GM18520 (cell line): ENCODE data around the gene ATP2B1.
A peak's percentile ranks its signal among the peaks of the same experiment; 100 is the strongest.

Experiments used
- ATAC-seq: cut with Tn5 transposase; IDR thresholded peaks from one replicate; pipeline ENCODE4 v1.9.1; 2021; ENCODE audit not compliant: unreplicated experiment

Gene ATP2B1

GRCh38 chr12:89544681-89545184 is 163.9 kb downstream of the ATP2B1 start:
- ATAC-seq: no peak

- ATAC-seq: no peak
These were observed 164.6 kb downstream of the ATP2B1 start for GRCh38 chr12:89544022-89544421.

GRCh38 chr12:89542912-89543592 is 165.6 kb downstream of the ATP2B1 start:
- ATAC-seq: peak; percentile 79

- ATAC-seq: no peak
These were observed 166.4 kb downstream of the ATP2B1 start for GRCh38 chr12:89542236-89542635.

GRCh38 chr12:89540586-89540985 is 168.1 kb downstream of the ATP2B1 start:
- no peak for ATAC-seq

- ATAC-seq: no peak
These were observed 169.0 kb downstream of the ATP2B1 start for GRCh38 chr12:89539426-89540223.

- ATAC-seq: no peak
These were observed 169.7 kb downstream of the ATP2B1 start for GRCh38 chr12:89538897-89539296.
